Stimulated activated CD8-positive, alpha-beta memory T cell treated with anti-CD3 and anti-CD28 coated beads, Interleukin-12 subunit alpha, Interleukin-12 subunit beta, amount 100 ng/mL, for 24 hours (primary cell): ENCODE data around the gene GLP1R.

Experiments
- DNase-seq: peaks from one replicate; pipeline ENCODE4 v3.0.0-alpha.2; 2020; ENCODE audit errors: extremely low read depth

The GLP1R gene

DNA sequence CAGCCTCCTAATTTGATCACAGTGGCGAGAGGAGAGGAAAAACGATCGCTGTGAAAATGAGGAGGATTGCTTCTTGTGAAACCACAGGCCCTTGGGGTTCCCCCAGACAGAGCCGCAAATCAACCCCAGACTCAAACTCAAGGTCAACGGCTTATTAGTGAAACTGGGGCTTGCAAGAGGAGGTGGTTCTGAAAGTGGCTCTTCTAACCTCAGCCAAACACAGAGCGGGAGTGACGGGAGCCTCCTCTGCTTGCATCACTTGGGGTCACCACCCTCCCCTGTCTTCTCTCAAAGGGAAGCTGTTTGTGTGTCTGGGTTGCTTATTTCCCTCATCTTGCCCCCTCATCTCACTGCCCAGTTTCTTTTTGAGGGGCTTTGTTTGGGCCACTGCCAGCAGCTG, 37.7 kb downstream of the GLP1R start:
- DNase-seq: no peak

DNA sequence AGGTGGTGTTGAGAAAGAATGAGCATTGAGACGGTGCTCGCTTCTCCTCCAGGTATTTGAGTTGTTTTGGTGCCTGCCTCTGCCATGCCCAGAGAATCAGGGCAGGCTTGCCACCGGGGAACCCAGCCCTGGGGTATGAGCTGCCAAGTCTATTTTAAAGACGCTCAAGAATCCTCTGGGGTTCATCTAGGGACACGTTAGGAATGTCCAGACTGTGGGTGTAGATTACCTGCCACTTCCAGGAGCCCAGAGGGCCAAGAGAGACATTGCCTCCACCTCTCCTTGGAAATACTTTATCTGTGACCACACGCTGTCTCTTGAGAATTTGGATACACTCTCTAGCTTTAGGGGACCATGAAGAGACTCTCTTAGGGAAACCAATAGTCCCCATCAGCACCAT, 38.1 kb downstream of the GLP1R start:
- DNase-seq: no peak

GRCh38 chr6:39087197-39087596, 38.6 kb downstream of the GLP1R start:
- DNase-seq: no peak

DNA sequence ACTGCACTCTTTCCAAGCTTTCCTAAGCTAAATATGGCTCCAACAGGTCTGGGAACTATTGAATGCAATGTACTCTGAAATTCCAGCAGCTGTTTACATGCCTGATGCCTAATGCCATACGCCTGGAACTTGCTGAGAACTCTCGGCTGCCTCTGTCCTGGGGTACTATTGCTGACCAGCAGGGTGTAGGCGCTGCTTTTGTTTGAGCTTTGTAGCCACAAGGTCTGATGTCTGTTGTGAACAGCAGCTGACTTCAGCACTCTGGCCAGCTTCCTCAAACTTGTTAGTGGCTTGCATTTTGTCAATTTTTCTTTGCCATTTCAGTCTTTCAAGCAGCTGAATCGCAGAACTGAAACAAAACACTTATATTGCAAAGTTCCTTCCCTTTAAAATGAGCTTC, 39.8 kb downstream of the GLP1R start:
- DNase-seq: no peak

- DNase-seq: no peak
Measured at GRCh38 chr6:39090036-39090435, 41.5 kb downstream of the GLP1R start.

DNA sequence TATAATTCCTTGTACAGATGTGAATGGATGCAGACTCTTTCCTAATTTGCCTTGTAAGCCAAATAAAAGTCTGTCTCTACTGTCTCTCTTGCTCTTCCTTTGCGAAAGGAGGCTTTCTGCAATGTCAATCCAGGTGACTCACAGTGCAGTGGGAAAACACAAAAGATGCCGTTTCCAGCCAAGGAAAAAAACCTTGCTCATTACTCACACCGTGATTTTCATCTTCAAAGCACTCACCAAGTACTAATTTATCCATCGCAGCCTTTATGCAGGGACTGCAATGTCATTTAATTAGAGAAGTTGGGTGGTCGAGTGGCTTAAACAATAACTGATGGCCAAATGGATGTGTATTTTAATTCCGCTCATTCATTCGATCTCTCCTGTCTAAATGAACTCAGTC, 42.6 kb downstream of the GLP1R start:
- DNase-seq: no peak

DNA sequence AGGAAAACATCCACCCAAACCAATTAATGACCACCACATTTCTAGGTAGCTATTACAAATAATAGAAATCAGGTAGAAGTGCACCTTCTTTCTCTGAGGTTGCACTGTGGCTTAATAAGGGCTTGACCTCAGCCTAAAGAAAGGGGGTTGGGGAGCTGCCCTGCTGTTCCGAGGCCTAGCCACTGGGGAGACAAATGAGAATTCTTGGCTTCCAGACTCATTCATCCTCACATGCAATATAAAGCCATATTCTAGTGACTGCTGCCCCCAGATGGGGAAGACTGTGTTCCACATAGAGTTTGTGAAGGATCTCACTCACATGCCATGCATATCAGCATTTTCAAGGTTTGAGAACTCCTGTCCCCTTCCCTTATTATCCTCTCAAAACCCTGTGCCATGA, 43.5 kb downstream of the GLP1R start:
- no peak for DNase-seq

GRCh38 chr6:39093149-39093708, 44.6 kb downstream of the GLP1R start:
- no peak for DNase-seq

GRCh38 chr6:39095578-39095977, 47.0 kb downstream of the GLP1R start:
- no peak for DNase-seq

- DNase-seq: no peak
Measured at GRCh38 chr6:39100358-39100757, 51.8 kb downstream of the GLP1R start.

DNA sequence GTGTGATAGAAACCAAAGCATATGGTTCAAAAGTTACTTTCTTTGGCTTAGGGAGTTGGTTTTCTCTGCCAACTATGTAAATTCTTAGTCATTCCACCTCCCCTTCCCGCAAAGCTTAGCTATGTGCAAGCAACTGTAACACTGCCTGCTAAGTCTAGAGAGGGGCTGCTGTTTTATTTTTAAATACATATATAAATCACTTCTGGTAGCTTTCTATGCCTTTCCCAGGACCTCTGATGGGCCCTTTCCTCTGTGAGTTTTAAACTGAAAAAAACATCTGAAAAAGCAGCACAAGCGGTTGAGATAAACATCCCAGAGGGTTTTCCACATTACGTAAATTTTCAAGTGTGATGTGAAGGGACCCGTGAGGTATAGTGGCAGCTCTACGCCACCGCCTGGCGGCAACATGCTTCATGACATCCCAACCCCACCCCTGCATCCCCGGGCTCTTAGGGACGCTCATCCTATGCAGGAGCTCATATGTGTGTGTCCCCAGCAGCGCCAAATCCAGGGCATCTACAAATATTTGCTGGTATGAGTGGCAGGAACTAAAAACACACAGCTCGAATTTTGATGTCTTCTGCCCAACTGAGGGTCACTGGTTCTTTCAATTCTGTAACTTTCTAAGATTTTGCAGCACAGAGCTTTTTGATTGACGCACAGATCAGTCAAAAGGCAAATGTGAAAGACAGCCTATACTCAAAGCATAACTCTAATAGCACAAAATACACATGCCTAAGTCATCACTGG, 53.7 kb downstream of the GLP1R start:
- DNase-seq: no peak

GRCh38 chr6:39102821-39103136, 54.2 kb downstream of the GLP1R start:
- no peak for DNase-seq

DNA sequence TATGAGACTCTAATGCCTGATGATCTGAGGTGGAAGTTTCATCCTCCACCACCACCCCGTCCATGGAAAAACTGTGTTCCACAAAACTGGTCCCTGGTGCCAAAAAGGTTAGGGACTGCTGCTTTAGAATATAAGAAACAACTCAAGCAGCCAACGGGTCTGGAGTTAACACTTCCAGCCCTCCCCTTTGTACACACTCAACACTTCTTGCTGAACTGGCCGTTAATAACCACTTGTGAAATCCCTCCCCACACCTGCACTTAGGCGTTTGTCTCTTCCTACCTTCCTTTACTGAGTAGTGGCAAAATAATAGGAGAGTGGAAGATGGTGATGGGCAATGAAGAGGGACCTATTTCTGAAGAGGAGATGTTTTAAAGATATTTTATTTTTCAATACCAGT, 55.9 kb downstream of the GLP1R start:
- no peak for DNase-seq

DNA sequence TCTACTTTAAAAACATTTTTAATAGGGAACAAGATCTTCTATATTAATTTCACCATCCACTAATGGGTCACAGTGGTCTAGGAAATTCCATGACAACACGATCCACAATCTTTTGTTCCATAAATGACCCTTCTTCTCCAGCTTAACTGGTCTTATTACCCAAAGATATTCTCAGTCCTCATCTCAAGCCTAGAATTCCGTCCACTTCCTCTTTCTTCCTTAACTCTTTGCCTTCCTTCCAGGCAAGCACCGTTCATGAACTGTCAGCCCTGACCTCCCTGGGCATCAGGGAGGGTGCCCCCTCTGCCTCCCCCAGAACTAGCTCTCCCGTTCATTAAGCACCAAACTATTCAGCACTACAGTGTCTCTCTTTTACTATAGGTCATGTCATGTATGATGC, 58.5 kb downstream of the GLP1R start:
- no peak for DNase-seq

DNA sequence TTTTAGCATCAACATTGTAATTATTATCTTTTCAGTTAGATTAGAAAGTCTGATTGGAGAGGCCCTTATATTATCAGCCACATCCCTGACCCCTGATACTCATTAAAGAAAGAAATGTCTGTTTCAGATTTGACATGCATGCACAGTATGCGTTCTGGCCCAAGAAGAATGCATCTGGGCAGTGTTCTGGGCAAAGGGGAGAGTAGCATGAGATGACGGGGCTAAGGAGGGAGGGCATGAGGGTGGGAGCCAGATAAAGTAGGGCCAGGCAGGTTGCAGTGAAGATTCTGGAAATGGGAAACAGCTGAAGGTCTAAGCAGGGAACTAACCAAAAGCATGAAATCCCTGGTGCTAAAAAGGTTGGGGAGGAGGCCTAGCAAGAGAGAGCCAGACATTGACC, 59.1 kb downstream of the GLP1R start:
- DNase-seq: no peak

DNA sequence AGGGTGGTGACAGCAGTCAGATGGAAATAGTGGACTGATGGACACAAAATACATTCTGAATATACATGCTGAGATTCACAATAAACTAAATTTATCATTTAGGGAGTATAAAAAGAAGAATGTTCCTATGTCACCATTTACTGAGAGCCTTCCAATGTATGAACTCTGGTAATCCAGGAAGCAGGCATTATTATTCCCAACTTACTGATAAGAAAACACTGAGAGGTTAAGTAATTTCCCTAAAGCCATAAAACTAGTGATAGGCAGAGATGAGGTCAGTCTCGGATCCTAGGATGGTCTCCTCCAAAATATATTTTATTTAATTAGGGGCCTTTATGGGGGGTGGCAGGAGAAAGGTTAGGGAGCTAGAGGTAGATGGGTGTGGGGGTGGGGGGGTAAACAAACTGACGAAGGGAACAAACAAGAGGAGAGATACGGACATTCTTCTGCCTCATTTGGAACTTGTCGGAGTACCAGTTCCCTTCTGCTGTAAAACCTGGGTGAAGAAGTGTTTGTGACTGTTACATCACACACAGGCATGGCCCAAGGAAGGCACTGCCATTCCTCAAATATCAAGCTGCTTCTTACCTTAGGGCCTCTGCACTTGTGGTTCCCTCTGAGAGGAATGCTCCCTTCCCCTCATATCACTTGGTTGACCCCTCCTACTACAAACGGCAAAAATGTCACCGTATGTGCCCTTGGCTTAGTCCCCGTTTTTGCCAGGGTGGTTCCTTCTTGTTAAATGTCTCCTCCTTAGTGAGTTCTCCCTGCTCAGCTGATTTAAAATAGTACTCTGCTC, 59.7 kb downstream of the GLP1R start:
- DNase-seq: no peak

GRCh38 chr6:39111280-39111679, 62.7 kb downstream of the GLP1R start:
- no peak for DNase-seq

DNA sequence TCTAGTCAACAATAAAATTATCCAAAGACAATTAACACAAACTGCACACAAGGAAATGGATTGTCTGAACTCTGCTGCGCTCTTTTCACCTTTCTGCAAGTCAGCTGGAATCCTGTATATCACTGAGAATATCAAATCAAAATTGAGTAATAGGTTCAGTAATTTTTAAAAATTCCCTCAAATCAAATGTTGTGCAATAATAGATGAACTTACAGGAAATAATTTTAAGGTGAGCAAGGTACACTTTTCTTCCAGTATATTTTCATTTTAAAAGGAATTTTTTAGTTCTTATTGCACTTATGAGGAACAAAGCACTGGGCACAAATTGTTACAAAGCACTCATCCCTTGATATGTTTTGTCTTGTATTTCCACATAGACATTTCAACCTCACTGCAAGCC, 65.2 kb downstream of the GLP1R start:
- DNase-seq: no peak

- no peak for DNase-seq
Measured at GRCh38 chr6:39114388-39114703, 65.8 kb downstream of the GLP1R start.

DNA sequence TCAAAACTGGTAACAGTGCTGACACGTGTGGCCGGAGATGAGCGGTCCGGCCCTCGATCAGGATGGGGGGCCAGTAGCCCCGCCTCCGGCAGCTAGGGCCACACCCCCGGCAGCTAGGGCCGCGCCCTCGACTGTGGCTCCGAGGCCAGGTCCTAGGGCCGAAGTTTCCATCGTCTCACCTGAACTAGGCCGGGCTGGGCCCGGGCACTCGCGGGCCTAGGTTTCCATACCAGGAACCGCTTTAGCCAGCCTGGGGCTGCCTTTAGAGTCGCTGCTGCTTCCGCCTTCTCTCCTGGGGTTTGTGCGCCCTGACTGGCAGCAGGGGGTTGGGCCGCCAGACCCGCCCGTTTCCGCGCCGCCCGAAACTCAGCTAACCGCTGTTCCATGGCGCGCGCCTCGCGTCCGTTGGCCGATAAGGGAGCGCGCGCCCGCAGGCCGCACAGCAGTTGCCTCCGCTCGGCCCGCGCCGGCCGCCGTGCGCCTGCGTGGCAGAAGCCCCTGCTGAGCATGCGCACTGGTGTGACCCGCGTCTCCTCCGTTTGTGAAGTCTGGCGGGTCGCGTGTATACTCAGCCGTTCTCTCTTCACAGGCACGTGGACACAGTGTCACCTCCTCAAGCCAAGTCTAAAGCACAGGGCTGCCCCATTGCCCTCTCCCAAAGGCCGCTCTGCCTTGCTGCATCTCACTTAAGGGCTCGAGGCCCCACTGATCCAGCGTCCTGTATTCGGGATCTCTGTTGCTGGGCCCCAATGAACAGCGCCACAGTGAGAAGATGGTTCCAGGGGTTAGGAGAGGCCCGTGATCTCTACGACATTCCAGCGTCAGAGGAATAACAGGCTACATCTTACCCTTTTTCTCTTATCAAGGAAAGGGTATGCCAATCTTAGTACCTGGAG, 66.4 kb downstream of the GLP1R start, which contains the start of gene SAYSD1:
TSS of gene SAYSD1 (minus strand) at position 483 of the 896 bp plus-strand sequence. CDS start at position 386, 97 bp downstream.
- DNase-seq: peak; percentile 81

DNA sequence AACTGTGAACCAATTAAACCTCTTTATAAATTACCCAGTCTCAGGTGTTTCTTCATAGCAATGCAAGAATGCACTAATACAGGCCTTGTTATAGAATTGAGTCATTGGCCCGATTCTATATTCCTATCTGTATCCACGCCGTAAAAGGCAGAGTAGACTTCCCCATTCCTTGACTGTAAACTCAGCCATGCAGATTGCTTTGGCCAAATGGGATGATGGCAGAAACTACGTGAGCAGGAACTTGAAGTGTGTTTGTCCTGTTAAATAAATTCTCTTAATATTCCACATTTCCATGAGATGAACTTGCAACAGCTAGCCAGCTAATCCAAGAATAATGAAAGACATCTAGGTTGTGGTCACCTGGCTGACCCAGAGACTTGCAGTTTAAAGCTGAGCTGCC, 70.3 kb downstream of the GLP1R start:
- DNase-seq: no peak

GRCh38 chr6:39124114-39124513, 75.5 kb downstream of the GLP1R start:
- no peak for DNase-seq
